ENCODE measurements around the gene EDDM13. TPM values are rescaled to one million over a fixed set of nuclear protein-coding genes. Genes with fewer than 3 reads are reported as not detected.
"Not testable (repeated sequence)": the region's sequence is repeated elsewhere in the genome, so short reads cannot be mapped to it uniquely, and the experiment has no call there.

EDDM13 gene
- total and polyA plus RNA-seq, 7 donors = 0.62 TPM; not detected in 6

GRCh38 chr19:56252699-56253422, 19.7 kb upstream of the EDDM13 start:
- Histone ChIP-seq H3K4me3 (no peak overlapping the region), H3K27me3 (ENCODE audit: insufficient read depth in 3 of 3, low read length in 2 of 3) (no peaks in the 10 kb centered on the region), H3K4me1 (no peaks in the 10 kb centered on the region), H3K27ac (no peak overlapping the region), H3K36me3 (ENCODE audit: insufficient read depth in 1 of 2, low read depth in 1 of 2) (no peaks in the 10 kb centered on the region), H3K9me3 (no peaks in the 10 kb centered on the region)
- 29 to 30% (median 30%) methylated on average over 9 to 10 of the region's 10 CpGs for WGBS, 3 donors
- ATAC-seq (peak in 3 of 4 donors; percentile 46 to 60 (median 59)), DNase-seq (peak; percentile 56 to 74)
- TF ChIP-seq CTCF (IDR thresholded peaks at IDR 0.05) = peak; percentile 61
- intact Hi-C loops (cut with DNase I) = loop anchor here (5.0 kb wide), 3 partner anchors 79 to 176 kb away; no protein-coding TSS in a partner anchor

GRCh38 chr19:56253737-56254136, 18.8 kb upstream of the EDDM13 start:
- no peak overlapping the region for H3K27ac ChIP-seq
- WGBS, 3 donors = 52 to 64% (median 53%) methylated on average over 5 of the region's 5 CpGs
- H3K27me3 ChIP-seq (ENCODE audit: insufficient read depth in 3 of 3, low read length in 2 of 3) = peaks cover 0 to under 1% (median 0%) of the 10 kb centered on the region in 3 donors
- no peak overlapping the region for H3K4me3 ChIP-seq
- TF ChIP-seq CTCF (IDR thresholded peaks at IDR 0.05) = peak; percentile 32
- intact Hi-C loops (cut with DNase I) = loop anchor here (5.0 kb wide), 3 partner anchors 79 to 176 kb away; no protein-coding TSS in a partner anchor
- no peaks in the 10 kb centered on the region for H3K4me1 ChIP-seq
- no peaks in the 10 kb centered on the region for H3K9me3 ChIP-seq
- no peaks in the 10 kb centered on the region for H3K36me3 ChIP-seq (ENCODE audit: insufficient read depth in 1 of 2, low read depth in 1 of 2)
- ATAC-seq (no peak), DNase-seq (no peak)

DNA sequence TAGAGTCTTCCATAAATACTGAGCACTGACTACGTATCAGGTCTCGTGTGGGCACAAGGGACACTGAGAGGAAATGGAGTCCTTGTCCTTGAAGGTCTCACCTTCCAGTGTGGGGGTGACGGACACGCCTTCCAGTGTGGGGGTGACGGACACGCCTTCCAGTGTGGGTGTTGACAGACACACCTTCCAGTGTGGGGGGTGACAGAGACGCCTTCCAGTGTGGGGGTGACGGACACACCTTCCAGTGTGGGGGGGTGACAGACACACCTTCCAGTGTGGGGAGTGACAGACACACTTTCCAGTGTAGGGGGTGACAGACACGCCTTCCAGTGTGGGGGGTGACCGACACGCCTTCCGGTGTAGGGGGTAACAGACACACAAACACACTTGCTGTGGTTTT, 14.3 kb upstream of the EDDM13 start:
- no peak for TF ChIP-seq CTCF (IDR thresholded peaks at IDR 0.05)
- ATAC-seq = no peak
- WGBS, 3 donors = 89 to 94% (median 90%) methylated on average over 12 of the region's 12 CpGs

DNA sequence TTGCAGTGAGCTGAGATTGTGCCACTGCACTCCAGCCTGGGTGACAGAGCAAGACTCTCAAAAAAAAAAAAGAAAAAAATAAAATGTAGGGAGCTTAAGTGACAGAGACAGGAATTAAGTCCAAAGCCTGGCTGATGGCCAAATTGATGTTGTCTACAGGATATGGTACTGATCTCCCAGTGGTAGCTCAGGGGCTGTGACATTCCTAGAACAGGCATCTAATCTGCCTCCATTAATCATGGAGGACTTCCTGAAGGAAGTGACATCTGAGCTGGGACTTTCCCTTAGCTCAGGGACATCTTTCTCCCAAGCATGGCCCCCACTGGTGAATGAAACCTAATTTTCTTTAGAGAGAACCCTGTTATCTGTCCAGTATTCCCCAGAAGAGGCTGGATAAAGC, 11.4 kb upstream of the EDDM13 start:
- Histone ChIP-seq H3K9me3 (no peaks in the 10 kb centered on the region), H3K27me3 (ENCODE audit: insufficient read depth in 3 of 3, low read length in 2 of 3) (peaks cover 0 to 3% (median 0%) of the 10 kb centered on the region in 3 donors), H3K4me3 (no peak overlapping the region), H3K4me1 (no peaks in the 10 kb centered on the region), H3K36me3 (ENCODE audit: insufficient read depth in 1 of 2, low read depth in 1 of 2) (no peaks in the 10 kb centered on the region), H3K27ac (no peak overlapping the region)
- TF ChIP-seq CTCF (IDR thresholded peaks at IDR 0.05) = no peak
- intact Hi-C loops (cut with DNase I) = no loop called here
- ATAC-seq (no peak), DNase-seq (no peak)

More for the DNA sequence above, 14.3 kb upstream of the EDDM13 start:
- H3K27me3 ChIP-seq (ENCODE audit: insufficient read depth in 3 of 3, low read length in 2 of 3) = peaks cover 0 to 3% (median 0%) of the 10 kb centered on the region in 3 donors
- intact Hi-C loops (cut with DNase I) = no loop called here
- no peak overlapping the region for H3K27ac ChIP-seq
- no peak for DNase-seq
- no peaks in the 10 kb centered on the region for H3K4me1 ChIP-seq
- no peaks in the 10 kb centered on the region for H3K9me3 ChIP-seq
- no peaks in the 10 kb centered on the region for H3K36me3 ChIP-seq (ENCODE audit: insufficient read depth in 1 of 2, low read depth in 1 of 2)
- no peak overlapping the region for H3K4me3 ChIP-seq

- intact Hi-C loops (cut with DNase I); H3K27me3 ChIP-seq (ENCODE audit: insufficient read depth in 3 of 3, low read length in 2 of 3); H3K27ac ChIP-seq; ATAC-seq; H3K9me3 ChIP-seq; H3K4me1 ChIP-seq; H3K4me3 ChIP-seq; H3K36me3 ChIP-seq (ENCODE audit: insufficient read depth in 1 of 2, low read depth in 1 of 2); DNase-seq: not testable (repeated sequence)
- WGBS, 3 donors = 90 to 92% (median 90%) methylated on average over 6 of the region's 6 CpGs
Observed at GRCh38 chr19:56261932-56262331, 10.6 kb upstream of the EDDM13 start.

Measured in psoas muscle (tissue), 8 donors.